ENCODE data around the gene GABRB3. TPM values are rescaled to one million over a fixed set of nuclear protein-coding genes. Genes with fewer than 3 reads are reported as not detected.

Gene GABRB3
- polyA plus RNA-seq, 3 donors: not detected

DNA sequence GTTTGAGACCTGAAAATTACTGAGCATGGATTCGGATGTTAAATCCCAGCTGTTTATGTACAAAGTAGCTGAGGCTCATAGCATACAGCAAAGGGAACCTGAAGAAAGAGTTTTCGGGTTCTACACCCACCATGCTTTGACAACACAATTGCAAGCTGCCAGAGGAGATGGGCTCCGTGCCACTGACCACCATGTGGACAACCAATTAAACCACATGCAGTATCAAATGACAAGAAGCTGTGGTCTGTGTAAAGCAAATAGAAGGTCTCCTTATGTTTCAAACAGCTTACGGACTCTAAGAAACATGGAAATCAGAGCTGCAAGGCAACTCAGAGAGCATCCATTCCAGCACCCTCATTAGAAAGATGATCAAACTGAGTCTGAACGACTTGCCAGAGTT is 12.9 kb downstream of the GABRB3 start:
- Mint-ChIP-seq H3K36me3 (no peaks in the 10 kb centered on the region), H3K4me3 (no peak overlapping the region), H3K27me3 (ENCODE audit: low read depth in 3 of 3) (peaks cover 0 to 1% (median 0%) of the 10 kb centered on the region in 3 donors), H3K27ac (no peak overlapping the region), H3K4me1 (no peaks in the 10 kb centered on the region), H3K9me3 (peaks cover 0 to 13% (median 6%) of the 10 kb centered on the region in 7 donors)
- no peak for DNase-seq
- H3K27me3 ChIP-seq (ENCODE audit: control insufficient read depth in 2 of 2, insufficient read depth in 2 of 2, low read length in 2 of 2): no peaks in the 10 kb centered on the region
- H3K9ac ChIP-seq (ENCODE audit: insufficient read depth, low read length, poor library complexity, severe bottlenecking): no peak overlapping the region
- no peak overlapping the region for H3K4me3 ChIP-seq (replicated peaks in 1 of 3; ENCODE audit: low read depth in 2 of 3, low read length in 3 of 3)
- intact Hi-C loops (cut with micrococcal nuclease): loop anchor here (10.0 kb wide), 2 partner anchors 55 to 65 kb away; no protein-coding TSS in a partner anchor
- H2AFZ ChIP-seq (ENCODE audit: insufficient read depth, low read depth, low read length, poor library complexity, severe bottlenecking): no peak overlapping the region
- no peaks in the 10 kb centered on the region for H3K36me3 ChIP-seq (replicated peaks in 1 of 2; ENCODE audit: control insufficient read depth in 1 of 2, insufficient read depth in 2 of 2, low read length in 2 of 2)
- H3K4me1 ChIP-seq (ENCODE audit: control insufficient read depth in 1 of 2, insufficient read depth in 2 of 2, low read length in 2 of 2): no peaks in the 10 kb centered on the region
- H4K20me1 ChIP-seq (ENCODE audit: insufficient read depth, low read length): no peaks in the 10 kb centered on the region
- no peaks in the 10 kb centered on the region for H3K79me2 ChIP-seq (ENCODE audit: insufficient read depth, low read length)
- WGBS (ENCODE audit: insufficient coverage): 74% methylated on average over 2 of the region's 5 CpGs
- TF ChIP-seq, protein P1, sequence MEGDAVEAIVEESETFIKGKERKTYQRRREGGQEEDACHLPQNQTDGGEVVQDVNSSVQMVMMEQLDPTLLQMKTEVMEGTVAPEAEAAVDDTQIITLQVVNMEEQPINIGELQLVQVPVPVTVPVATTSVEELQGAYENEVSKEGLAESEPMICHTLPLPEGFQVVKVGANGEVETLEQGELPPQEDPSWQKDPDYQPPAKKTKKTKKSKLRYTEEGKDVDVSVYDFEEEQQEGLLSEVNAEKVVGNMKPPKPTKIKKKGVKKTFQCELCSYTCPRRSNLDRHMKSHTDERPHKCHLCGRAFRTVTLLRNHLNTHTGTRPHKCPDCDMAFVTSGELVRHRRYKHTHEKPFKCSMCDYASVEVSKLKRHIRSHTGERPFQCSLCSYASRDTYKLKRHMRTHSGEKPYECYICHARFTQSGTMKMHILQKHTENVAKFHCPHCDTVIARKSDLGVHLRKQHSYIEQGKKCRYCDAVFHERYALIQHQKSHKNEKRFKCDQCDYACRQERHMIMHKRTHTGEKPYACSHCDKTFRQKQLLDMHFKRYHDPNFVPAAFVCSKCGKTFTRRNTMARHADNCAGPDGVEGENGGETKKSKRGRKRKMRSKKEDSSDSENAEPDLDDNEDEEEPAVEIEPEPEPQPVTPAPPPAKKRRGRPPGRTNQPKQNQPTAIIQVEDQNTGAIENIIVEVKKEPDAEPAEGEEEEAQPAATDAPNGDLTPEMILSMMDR (IDR thresholded peaks at IDR 0.05): no peak
- no peak overlapping the region for H3K27ac ChIP-seq (ENCODE audit: low read depth in 1 of 2, low read length in 2 of 2)
- H3K9me3 ChIP-seq (replicated peaks in 1 of 2; ENCODE audit: control insufficient read depth in 1 of 2, insufficient read depth in 1 of 2, low read length in 2 of 2): no peaks in the 10 kb centered on the region
- H3K4me2 ChIP-seq (replicated peaks; ENCODE audit: extremely low read depth, low read length, poor library complexity, severe bottlenecking): no peak overlapping the region

DNA sequence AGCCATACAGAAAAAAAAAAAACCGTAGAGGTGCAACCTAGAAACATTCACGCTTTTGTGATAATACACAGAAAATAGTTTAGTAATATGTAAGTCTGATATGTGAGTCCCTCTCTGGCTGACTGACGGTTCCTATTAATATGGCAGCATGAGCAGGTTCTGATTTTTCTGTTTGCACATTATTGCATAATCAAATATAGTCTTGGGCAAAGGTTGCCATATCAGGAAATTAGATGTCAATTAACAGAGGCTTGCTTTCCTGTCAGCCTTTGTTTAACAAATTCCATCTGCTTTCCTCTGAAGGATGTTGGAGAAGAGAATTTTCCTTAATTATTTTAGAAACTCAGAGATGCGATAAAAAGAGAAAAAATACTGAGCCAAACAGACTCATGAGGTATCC is 14.8 kb downstream of the GABRB3 start:
- Histone ChIP-seq H3K27me3 (ENCODE audit: control insufficient read depth in 2 of 2, insufficient read depth in 2 of 2, low read length in 2 of 2) (no peaks in the 10 kb centered on the region), H3K27ac (ENCODE audit: low read depth in 1 of 2, low read length in 2 of 2) (no peak overlapping the region), H3K36me3 (replicated peaks in 1 of 2; ENCODE audit: control insufficient read depth in 1 of 2, insufficient read depth in 2 of 2, low read length in 2 of 2) (no peaks in the 10 kb centered on the region), H3K9ac (ENCODE audit: insufficient read depth, low read length, poor library complexity, severe bottlenecking) (no peak overlapping the region), H3K9me3 (replicated peaks in 1 of 2; ENCODE audit: control insufficient read depth in 1 of 2, insufficient read depth in 1 of 2, low read length in 2 of 2) (peaks cover 1 to 4% of the 10 kb centered on the region in 2 donors), H3K79me2 (ENCODE audit: insufficient read depth, low read length) (no peaks in the 10 kb centered on the region), H2AFZ (ENCODE audit: insufficient read depth, low read depth, low read length, poor library complexity, severe bottlenecking) (no peak overlapping the region), H4K20me1 (ENCODE audit: insufficient read depth, low read length) (no peaks in the 10 kb centered on the region), H3K4me1 (ENCODE audit: control insufficient read depth in 1 of 2, insufficient read depth in 2 of 2, low read length in 2 of 2) (no peaks in the 10 kb centered on the region), H3K4me2 (replicated peaks; ENCODE audit: extremely low read depth, low read length, poor library complexity, severe bottlenecking) (no peak overlapping the region), H3K4me3 (replicated peaks in 1 of 3; ENCODE audit: low read depth in 2 of 3, low read length in 3 of 3) (no peak overlapping the region)
- TF ChIP-seq, protein P1 (IDR thresholded peaks at IDR 0.05): no peak
- no peak overlapping the region for H3K27ac Mint-ChIP-seq
- no peaks in the 10 kb centered on the region for H3K36me3 Mint-ChIP-seq
- no peak for DNase-seq
- WGBS (ENCODE audit: insufficient coverage): 67% methylated on average over 1 of the region's 4 CpGs
- peaks cover 0 to 1% (median 0%) of the 10 kb centered on the region in 3 donors for H3K27me3 Mint-ChIP-seq (ENCODE audit: low read depth in 3 of 3)
- peaks cover 0 to 11% (median 8%) of the 10 kb centered on the region in 7 donors for H3K9me3 Mint-ChIP-seq
- no peaks in the 10 kb centered on the region for H3K4me1 Mint-ChIP-seq
- no peak overlapping the region for H3K4me3 Mint-ChIP-seq
- intact Hi-C loops (cut with micrococcal nuclease): loop anchor here in 1 of 2 donors (10.0 kb wide), 1 partner anchor 63 kb away; no protein-coding TSS in a partner anchor

Measured in CD14-positive monocyte (primary cell).